H9 (cell line): ENCODE data around the gene LRMDA. TPM values are rescaled to one million over a fixed set of nuclear protein-coding genes. Genes with fewer than 3 reads are reported as not detected.
A peak's percentile ranks its signal among the peaks of the same experiment; 100 is the strongest.

Source experiments
- DNase-seq: peaks from one replicate; pipeline ENCODE4 v3.0.0-alpha.2; 2017
- H2AFZ ChIP-seq: one replicate; pipeline ENCODE4 v1.6.1; 2013; ENCODE audit warnings: mild to moderate bottlenecking, low read length, control low read depth, moderate library complexity
- H2AK5ac ChIP-seq: 2 replicates; pipeline ENCODE4 v1.6.1; 2013; ENCODE audit warnings: low read length, control low read depth, mixed read lengths; ENCODE audit not compliant: insufficient read length
- H2BK120ac ChIP-seq: one replicate; pipeline ENCODE4 v1.6.1; 2013; ENCODE audit warnings: low read depth, mild to moderate bottlenecking, low read length, control low read depth, inconsistent platforms; ENCODE audit not compliant: poor library complexity, severe bottlenecking
- H2BK12ac ChIP-seq: 2 replicates; pipeline ENCODE4 v1.6.1; 2013; ENCODE audit warnings: low read length, control low read depth, mixed read lengths, low read depth; ENCODE audit not compliant: insufficient read length
- H2BK15ac ChIP-seq: 2 replicates; pipeline ENCODE4 v1.6.1; 2013; ENCODE audit warnings: low read depth, low read length, control low read depth
- H2BK20ac ChIP-seq: one replicate; pipeline ENCODE4 v1.6.1; 2013; ENCODE audit warnings: low read depth, mild to moderate bottlenecking, low read length, control low read depth, inconsistent platforms; ENCODE audit not compliant: poor library complexity, severe bottlenecking
- H2BK5ac ChIP-seq: 2 replicates; pipeline ENCODE4 v1.6.1; 2013; ENCODE audit warnings: low read length, control low read depth, mixed read lengths; ENCODE audit not compliant: insufficient read length
- H3K14ac ChIP-seq: 2 replicates; pipeline ENCODE4 v1.6.1; 2013; ENCODE audit warnings: low read length, control low read depth; ENCODE audit not compliant: insufficient read depth
- H3K18ac ChIP-seq: 2 replicates; pipeline ENCODE4 v1.6.1; 2013; ENCODE audit warnings: low read depth, mild to moderate bottlenecking, mixed read lengths, low read length, control low read depth; ENCODE audit not compliant: insufficient read length
- H3K23ac ChIP-seq: 2 replicates; pipeline ENCODE4 v1.6.1; 2013; ENCODE audit warnings: low read length, control low read depth, mixed read lengths, low read depth; ENCODE audit not compliant: insufficient read length
- H3K23me2 ChIP-seq: 2 replicates; pipeline ENCODE4 v1.6.1; 2013; ENCODE audit warnings: low read depth, mild to moderate bottlenecking, mixed read lengths, low read length, control low read depth; ENCODE audit not compliant: insufficient read length, poor library complexity, severe bottlenecking
- H3K27ac ChIP-seq: 2 replicates; pipeline ENCODE4 v1.5.1; 2013; ENCODE audit warnings: low read length, control low read depth, mixed read lengths, low read depth; ENCODE audit not compliant: insufficient read length
- H3K27me3 ChIP-seq: 2 replicates; pipeline ENCODE4 v1.6.1; 2013; ENCODE audit warnings: low read length, control low read depth, inconsistent platforms; ENCODE audit not compliant: insufficient read depth
- H3K4ac ChIP-seq: 2 replicates; pipeline ENCODE4 v1.6.1; 2013; ENCODE audit warnings: low read depth, mild to moderate bottlenecking, control low read depth, inconsistent platforms, low read length, moderate library complexity
- H3K4me1 ChIP-seq: 2 replicates; pipeline ENCODE4 v1.6.1; 2013; ENCODE audit warnings: low read length, control low read depth, inconsistent platforms; ENCODE audit not compliant: insufficient read depth
- H3K4me2 ChIP-seq: 2 replicates; pipeline ENCODE4 v1.6.1; 2013; ENCODE audit warnings: low read length, control low read depth, mixed read lengths; ENCODE audit not compliant: insufficient read length, insufficient read depth
- H3K56ac ChIP-seq: 2 replicates; pipeline ENCODE4 v1.6.1; 2013; ENCODE audit warnings: low read depth, mild to moderate bottlenecking, mixed read lengths, low read length, control low read depth; ENCODE audit not compliant: insufficient read length
- H3K79me1 ChIP-seq: 2 replicates; pipeline ENCODE4 v1.6.1; 2013; ENCODE audit warnings: low read depth, mild to moderate bottlenecking, moderate library complexity, low read length, control low read depth, inconsistent platforms; ENCODE audit not compliant: insufficient read depth, poor library complexity, severe bottlenecking
- H3K79me2 ChIP-seq: 2 replicates; pipeline ENCODE4 v1.6.1; 2013; ENCODE audit warnings: low read length, control low read depth, inconsistent platforms; ENCODE audit not compliant: insufficient read depth
- H3K9ac ChIP-seq: 2 replicates; pipeline ENCODE4 v1.6.1; 2013; ENCODE audit warnings: low read length, control low read depth, mixed read lengths; ENCODE audit not compliant: insufficient read length; ENCODE audit errors: extremely low read depth
- H3K9me3 ChIP-seq: one replicate; pipeline ENCODE4 v1.6.1; 2013; ENCODE audit warnings: low read depth, low read length, inconsistent platforms; ENCODE audit not compliant: control insufficient read depth
- H3T11ph ChIP-seq: one replicate; pipeline ENCODE4 v1.6.1; 2013; ENCODE audit warnings: mild to moderate bottlenecking, low read length, control low read depth, inconsistent platforms
- H4K20me1 ChIP-seq: one replicate; pipeline ENCODE4 v1.6.1; 2013; ENCODE audit not compliant: control insufficient read depth, insufficient read length, insufficient read depth
- H4K5ac ChIP-seq: 2 replicates; pipeline ENCODE4 v1.6.1; 2013; ENCODE audit warnings: low read depth, mild to moderate bottlenecking, mixed read lengths, low read length, control low read depth; ENCODE audit not compliant: insufficient read length
- H4K8ac ChIP-seq: replicated peaks from 2 replicates; pipeline ENCODE4 v1.6.1; 2013; ENCODE audit warnings: low read length, control low read depth, mixed read lengths, low read depth; ENCODE audit not compliant: insufficient read length
- H4K91ac ChIP-seq: 2 replicates; pipeline ENCODE4 v1.6.1; 2013; ENCODE audit warnings: low read depth, mild to moderate bottlenecking, moderate library complexity, mixed read lengths, low read length, control low read depth; ENCODE audit not compliant: insufficient read length
- H3K27ac Mint-ChIP-seq, 3 experiments: 2 replicates in 2 of 3; 3 replicates in 1 of 3; pipeline ENCODE4 v1.8.0; 2020 to 2021; ENCODE audit warnings: mixed read lengths in 3 of 3, mild to moderate bottlenecking in 1 of 3, moderate library complexity in 1 of 3
- H3K27me3 Mint-ChIP-seq: 2 replicates; pipeline ENCODE4 v1.8.0; 2021; ENCODE audit warnings: low read depth, mild to moderate bottlenecking, moderate library complexity, mixed read lengths
- H3K36me3 Mint-ChIP-seq, 3 experiments: 2 replicates in 2 of 3; 3 replicates in 1 of 3; pipeline ENCODE4 v1.8.0; 2020 to 2021; ENCODE audit warnings: low read depth in 3 of 3, mixed read lengths in 3 of 3; ENCODE audit not compliant: insufficient read depth in 1 of 3
- H3K4me1 Mint-ChIP-seq, 2 experiments: 2 replicates each; pipeline ENCODE4 v1.8.0; 2020; ENCODE audit warnings: mixed read lengths in 2 of 2
- H3K4me3 Mint-ChIP-seq, 2 experiments: 2 replicates in 1 of 2; 3 replicates in 1 of 2; pipeline ENCODE4 v1.8.0; 2020 to 2021; ENCODE audit warnings: mild to moderate bottlenecking in 2 of 2, mixed read lengths in 2 of 2, moderate library complexity in 1 of 2
- H3K9me3 Mint-ChIP-seq, 2 experiments: 2 replicates in 1 of 2; 3 replicates in 1 of 2; pipeline ENCODE4 v1.8.0; 2020; ENCODE audit warnings: mild to moderate bottlenecking in 2 of 2, mixed read lengths in 2 of 2, moderate library complexity in 1 of 2
- CTCF ChIP-seq: fragments of 200-600 bp; sonication (generic); conservative IDR thresholded peaks from 3 replicates; pipeline ENCODE4 v1.8.0; 2021; ENCODE audit warnings: antibody characterized with exemption, mild to moderate bottlenecking
- WGBS: extraction: QIAGEN DNeasy Blood & Tissue Kit; methylation state at CpG from one replicate; pipeline ENCODE4 v1.1.7; 2013; ENCODE audit warnings: missing lambda C conversion rate, low lambda C conversion rate, mixed read lengths; ENCODE audit not compliant: insufficient read length; ENCODE audit errors: extremely low coverage; 5-methylcytosine and 5-hydroxymethylcytosine counted together
- total RNA-seq: library from RNA; stranded (reverse); gene quantifications from 2 replicates; pipeline ENCODE4 v1.2.1, GENCODE V29; 2021

LRMDA gene
- total RNA-seq, 1 experiment from 2014 or later = 1.8 TPM

- Mint-ChIP-seq H3K4me3 (peak within 1 kb of the TSS; percentile 63 to 87), H3K4me1 (peaks cover 29 to 46% of the 10 kb centered on the region in 2 experiments), H3K36me3 (no peaks in the 10 kb centered on the region; a peak in 1 of 7 replicates), H3K27ac (peak within 1 kb of the TSS in 1 of 3 experiments; percentile 2; a peak in 1 of 7 replicates), H3K9me3 (peaks cover 2 to 4% of the 10 kb centered on the region in 2 experiments; a peak in 3 of 5 replicates), H3K27me3 (peaks cover 98% of the 10 kb centered on the region)
- H3K4ac ChIP-seq = no peak within 1 kb of the TSS
- H3K56ac ChIP-seq = no peak within 1 kb of the TSS
- no peak within 1 kb of the TSS for H2BK12ac ChIP-seq
- no peak within 1 kb of the TSS for H2AFZ ChIP-seq
- no CpG with 5 or more reads among the region's 88 CpGs for WGBS
- no peaks in the 10 kb centered on the region; the same call in 1 of the 2 replicates for H3K4me1 ChIP-seq
- no peak within 1 kb of the TSS for H2AK5ac ChIP-seq
- peak; percentile 95 for DNase-seq
- no peak within 1 kb of the TSS for H3K14ac ChIP-seq
- H3T11ph ChIP-seq = no peak within 1 kb of the TSS
- no peak within 1 kb of the TSS for H4K8ac ChIP-seq
- H2BK15ac ChIP-seq = no peak within 1 kb of the TSS
- H4K5ac ChIP-seq = no peak within 1 kb of the TSS
- no peaks in the 10 kb centered on the region for H4K20me1 ChIP-seq
- H4K91ac ChIP-seq = no peak within 1 kb of the TSS
- no peaks in the 10 kb centered on the region for H3K9me3 ChIP-seq
- no peaks in the 10 kb centered on the region for H3K79me2 ChIP-seq
- H3K23me2 ChIP-seq = peaks cover 40% of the 10 kb centered on the region
- H3K4me2 ChIP-seq = peak within 1 kb of the TSS; percentile 84
- no peak within 1 kb of the TSS for H3K23ac ChIP-seq
- H3K9ac ChIP-seq = no peak within 1 kb of the TSS
- H2BK5ac ChIP-seq = no peak within 1 kb of the TSS
- H3K79me1 ChIP-seq = no peaks in the 10 kb centered on the region
- no peak within 1 kb of the TSS for H2BK120ac ChIP-seq
- H2BK20ac ChIP-seq = no peak within 1 kb of the TSS
- peaks cover 73% of the 10 kb centered on the region for H3K27me3 ChIP-seq
- H3K27ac ChIP-seq = no peak within 1 kb of the TSS
- TF ChIP-seq CTCF = no peak; the same call in 2 of the 3 replicates
- no peak within 1 kb of the TSS for H3K18ac ChIP-seq
These were observed 29.6 kb upstream of the LRMDA start, which contains the start of gene ZNF503 for GRCh38 chr10:75401569-75402485. ZNF503 (minus strand) TSS chr10:75401764; CDS start chr10:75401419, 345 bp downstream.
